Urothelium cell line (cell line): ENCODE data around the gene ZNF385D.
"Not testable (repeated sequence)": the region's sequence is repeated elsewhere in the genome, so short reads cannot be mapped to it uniquely, and the experiment has no call there.

Experiments
- DNase-seq: peaks from one replicate; pipeline ENCODE4 v3.0.0; 2011; ENCODE audit warnings: low spot score, mixed read lengths
- FAIRE-seq: peaks from 2 replicates; lab custom pipeline; 2011; peaks lifted over from hg19 to GRCh38; lab: Jason Lieb, UNC

The ZNF385D gene

GRCh38 chr3:21392526-21392925 is 358.5 kb downstream of the ZNF385D start:
- FAIRE-seq (no peak), DNase-seq (no peak)

GRCh38 chr3:21390856-21391255 is 360.2 kb downstream of the ZNF385D start:
- DNase-seq = no peak
- no peak for FAIRE-seq

- DNase-seq = no peak
- no peak for FAIRE-seq
Measured at GRCh38 chr3:21390136-21390535, 360.9 kb downstream of the ZNF385D start.

GRCh38 chr3:21387142-21387826 is 363.7 kb downstream of the ZNF385D start:
- not testable (repeated sequence) for DNase-seq, FAIRE-seq

GRCh38 chr3:21378036-21378435 is 373.0 kb downstream of the ZNF385D start:
- not testable (repeated sequence) for FAIRE-seq, DNase-seq

- DNase-seq (no peak), FAIRE-seq (no peak)
Measured at GRCh38 chr3:21377071-21377769, 373.8 kb downstream of the ZNF385D start.

GRCh38 chr3:21372316-21372715 is 378.7 kb downstream of the ZNF385D start:
- DNase-seq (no peak), FAIRE-seq (no peak)
